IMR-90 (cell line): ENCODE results near the gene GUCD1. TPM values are rescaled to one million over a fixed set of nuclear protein-coding genes. Genes with fewer than 3 reads are reported as not detected.

Source experiments
- ATAC-seq: fragments of 200-7000 bp; cut with Tn5 transposase; 2 replicates; pipeline ENCODE4 v1.9.1; 2020; ENCODE audit warnings: low read depth, mild to moderate bottlenecking, moderate library complexity
- BruUV-seq: library from RNA; stranded (reverse); fragments of 400-500 nt; replicated peaks from 2 replicates; lab custom pipeline; 2021; lab: Mats Ljungman, UMichigan
- CTCF ChIA-PET: fragments of 300-600 bp; formaldehyde crosslinking; extraction: SDS; loops from one replicate; lab custom pipeline; 2021; ENCODE audit warnings: antibody characterized with exemption; lab: Yijun Ruan, JAX
- POLR2A ChIA-PET: fragments of 300-600 bp; sonication (Branson Sonifier 250); formaldehyde crosslinking; loops from one replicate; lab custom pipeline; 2022; ENCODE audit warnings: antibody characterized with exemption; ENCODE audit not compliant: unreplicated experiment; lab: Charles Lee
- DNase-seq: peaks from one replicate; pipeline ENCODE4 v3.0.0; 2013
- H2AFZ ChIP-seq: replicated peaks from 2 replicates; pipeline ENCODE3; 2013; ENCODE audit warnings: low read length, mild to moderate bottlenecking; ENCODE audit not compliant: poor library complexity
- H2AK5ac ChIP-seq: 2 replicates; pipeline ENCODE4 v1.6.1; 2013; ENCODE audit warnings: low read depth, low read length, inconsistent platforms
- H2AK9ac ChIP-seq: replicated peaks from 2 replicates; pipeline ENCODE3; 2013; ENCODE audit warnings: mild to moderate bottlenecking, low read depth, low read length, moderate library complexity; ENCODE audit not compliant: poor library complexity
- H2BK120ac ChIP-seq: 2 replicates; pipeline ENCODE4 v1.6.1; 2013; ENCODE audit warnings: low read depth, low read length, inconsistent platforms
- H2BK15ac ChIP-seq: 3 replicates; pipeline ENCODE4 v1.6.1; 2013; ENCODE audit warnings: low read depth, low read length, inconsistent platforms
- H2BK20ac ChIP-seq: 2 replicates; pipeline ENCODE4 v1.6.1; 2013; ENCODE audit warnings: low read depth, mild to moderate bottlenecking, inconsistent platforms, low read length, moderate library complexity
- H2BK5ac ChIP-seq: 2 replicates; pipeline ENCODE4 v1.6.1; 2013; ENCODE audit warnings: mild to moderate bottlenecking, low read depth, low read length, inconsistent platforms; ENCODE audit not compliant: poor library complexity, severe bottlenecking
- H3K14ac ChIP-seq: replicated peaks from 2 replicates; pipeline ENCODE4 v1.6.1; 2013; ENCODE audit warnings: low read depth, low read length, inconsistent platforms
- H3K18ac ChIP-seq: 2 replicates; pipeline ENCODE4 v1.6.1; 2013; ENCODE audit warnings: low read depth, low read length, control low read depth
- H3K23ac ChIP-seq: 2 replicates; pipeline ENCODE4 v1.6.1; 2013; ENCODE audit warnings: low read depth, low read length, inconsistent platforms
- H3K27ac ChIP-seq: 2 replicates; pipeline ENCODE4 v1.5.1; 2013; ENCODE audit warnings: mild to moderate bottlenecking, control low read depth, low read length; ENCODE audit not compliant: insufficient read depth
- H3K27me3 ChIP-seq: 2 replicates; pipeline ENCODE4 v1.6.1; 2013; ENCODE audit warnings: low read length; ENCODE audit not compliant: control insufficient read depth, insufficient read depth
- H3K36me3 ChIP-seq: 2 replicates; pipeline ENCODE4 v1.6.1; 2013; ENCODE audit warnings: low read length, mixed read lengths; ENCODE audit not compliant: control insufficient read depth, insufficient read depth
- H3K4ac ChIP-seq: 2 replicates; pipeline ENCODE4 v1.6.1; 2013; ENCODE audit warnings: low read depth, low read length, inconsistent platforms
- H3K4me1 ChIP-seq: 2 replicates; pipeline ENCODE4 v1.6.1; 2013; ENCODE audit warnings: low read length, mixed read lengths; ENCODE audit not compliant: control insufficient read depth, insufficient read depth
- H3K4me2 ChIP-seq: 2 replicates; pipeline ENCODE4 v1.6.1; 2013; ENCODE audit warnings: low read depth, mild to moderate bottlenecking, control low read depth, low read length, moderate library complexity
- H3K4me3 ChIP-seq: 2 replicates; pipeline ENCODE4 v1.5.1; 2013; ENCODE audit warnings: low read depth, mild to moderate bottlenecking, control low read depth, low read length, moderate library complexity; ENCODE audit not compliant: insufficient read depth
- H3K56ac ChIP-seq: 2 replicates; pipeline ENCODE4 v1.6.1; 2013; ENCODE audit warnings: low read length, inconsistent platforms; ENCODE audit not compliant: insufficient read depth; ENCODE audit errors: extremely low read depth
- H3K79me1 ChIP-seq, 2 experiments: 2 replicates each; pipeline ENCODE4 v1.6.1; 2013; ENCODE audit warnings: low read length in 2 of 2, inconsistent platforms in 1 of 2, low read depth in 1 of 2
- H3K9ac ChIP-seq: 2 replicates; pipeline ENCODE4 v1.6.1; 2013; ENCODE audit warnings: low read depth, low read length, control low read depth
- H3K9me1 ChIP-seq: 2 replicates; pipeline ENCODE4 v1.6.1; 2013; ENCODE audit warnings: low read length, inconsistent platforms; ENCODE audit not compliant: insufficient read depth
- H3K9me3 ChIP-seq: 2 replicates; pipeline ENCODE4 v1.6.1; 2013; ENCODE audit warnings: low read length; ENCODE audit not compliant: control insufficient read depth, insufficient read depth
- H4K20me1 ChIP-seq: 2 replicates; pipeline ENCODE4 v1.6.1; 2013; ENCODE audit warnings: low read length, inconsistent platforms; ENCODE audit not compliant: insufficient read depth
- H4K5ac ChIP-seq: 2 replicates; pipeline ENCODE4 v1.6.1; 2013; ENCODE audit warnings: mild to moderate bottlenecking, low read depth, low read length, control low read depth
- H4K8ac ChIP-seq, 2 experiments: 2 replicates each; pipeline ENCODE4 v1.6.1; 2013; ENCODE audit warnings: low read depth in 2 of 2, low read length in 2 of 2, control low read depth in 1 of 2, inconsistent platforms in 1 of 2
- H4K91ac ChIP-seq: 2 replicates; pipeline ENCODE4 v1.6.1; 2013; ENCODE audit warnings: low read depth, low read length, inconsistent platforms; ENCODE audit not compliant: insufficient read depth
- BHLHE40 ChIP-seq: fragments of 150-350 bp; IDR thresholded peaks from 2 replicates; pipeline ENCODE4 v1.6.1; 2016; ENCODE audit warnings: mild to moderate bottlenecking, low read depth, low read length
- CEBPB ChIP-seq: IDR thresholded peaks from 2 replicates; pipeline ENCODE4 v1.6.1; 2012; ENCODE audit warnings: low read depth, low read length, improper control_type of control experiment
- CHD1 ChIP-seq: IDR thresholded peaks from 2 replicates; pipeline ENCODE4 v1.6.1; 2012; ENCODE audit warnings: low read depth, low read length, improper control_type of control experiment
- CTCF ChIP-seq: conservative IDR thresholded peaks from 2 replicates; pipeline ENCODE4 v1.5.1; 2012; ENCODE audit warnings: mild to moderate bottlenecking, low read depth, low read length, improper control_type of control experiment
- ELK1 ChIP-seq: fragments of 150-350 bp; IDR thresholded peaks from 2 replicates; pipeline ENCODE4 v1.6.1; 2016; ENCODE audit warnings: low read depth, mild to moderate bottlenecking, low read length, moderate library complexity, borderline replicate concordance
- FOS ChIP-seq: fragments of 150-350 bp; IDR thresholded peaks from 2 replicates; pipeline ENCODE4 v1.6.1; 2016; ENCODE audit warnings: low read depth, low read length
- MAFK ChIP-seq: IDR thresholded peaks from 2 replicates; pipeline ENCODE4 v1.6.1; 2012; ENCODE audit warnings: low read depth, low read length, improper control_type of control experiment
- MAZ ChIP-seq: IDR thresholded peaks from 2 replicates; pipeline ENCODE4 v1.6.1; 2012; ENCODE audit warnings: low read depth, mild to moderate bottlenecking, low read length, improper control_type of control experiment, moderate library complexity, borderline replicate concordance
- MXI1 ChIP-seq: IDR thresholded peaks from 2 replicates; pipeline ENCODE4 v1.6.1; 2012; ENCODE audit warnings: low read depth, mild to moderate bottlenecking, low read length, moderate library complexity, borderline replicate concordance
- NFE2L2 ChIP-seq: fragments of 150-350 bp; IDR thresholded peaks from 2 replicates; pipeline ENCODE4 v1.6.1; 2016; ENCODE audit warnings: low read depth, mild to moderate bottlenecking, low read length
- POLR2A ChIP-seq: IDR thresholded peaks from 2 replicates; pipeline ENCODE4 v1.6.1; 2012; ENCODE audit warnings: mild to moderate bottlenecking, low read depth, low read length
- RAD21 ChIP-seq: IDR thresholded peaks from 2 replicates; pipeline ENCODE4 v1.6.1; 2012; ENCODE audit warnings: low read length, improper control_type of control experiment
- RCOR1 ChIP-seq: IDR thresholded peaks from 2 replicates; pipeline ENCODE4 v1.6.1; 2012; ENCODE audit warnings: mild to moderate bottlenecking, low read length, improper control_type of control experiment; ENCODE audit not compliant: insufficient replicate concordance
- RFX5 ChIP-seq: IDR thresholded peaks from 2 replicates; pipeline ENCODE4 v1.8.0; 2012; ENCODE audit warnings: low read depth, mild to moderate bottlenecking, low read length, moderate library complexity
- SMC3 ChIP-seq: fragments of 150-350 bp; IDR thresholded peaks from 2 replicates; pipeline ENCODE4 v1.6.1; 2016; ENCODE audit warnings: low read depth, mild to moderate bottlenecking, antibody characterized with exemption, low read length, moderate library complexity
- USF2 ChIP-seq: fragments of 150-350 bp; IDR thresholded peaks from 2 replicates; pipeline ENCODE4 v1.6.1; 2017; ENCODE audit warnings: mild to moderate bottlenecking, antibody characterized with exemption, low read length, low read depth
- WGBS, 2 experiments: methylation state at CpG; one replicate each; pipeline versions ENCODE4 v1.1.5 to v1.1.7; 2013; ENCODE audit warnings: missing lambda C conversion rate in 2 of 2; ENCODE audit not compliant: insufficient read length in 1 of 2; ENCODE audit errors: extremely low coverage in 2 of 2; 5-methylcytosine and 5-hydroxymethylcytosine counted together
- dilution Hi-C: fragments of 300-500 bp; cut with HindIII; formaldehyde crosslinking; loops from one replicate; pipeline ENCODE4 v1.14.3; 2018; ENCODE audit warnings: low sequenced_read_pairs; ENCODE audit not compliant: unreplicated experiment
- in situ Hi-C: fragments of 300-500 bp; cut with MboI; formaldehyde crosslinking; loops from 3 replicates; pipeline ENCODE4 v1.14.3; 2019; ENCODE audit warnings: low sequenced_read_pairs, inconsistent platforms, mixed read lengths
- intact Hi-C: fragments of 100-400 bp; cut with micrococcal nuclease; formaldehyde crosslinking; loops from 2 replicates; pipeline ENCODE4 v1.10.0; 2022
- polyA plus RNA-seq, 3 experiments: library from polyadenylated mRNA; depleted of rRNA; stranded (reverse); fragments of >200 nt; gene quantifications; 2 replicates each; pipeline ENCODE4 v1.2.3, GENCODE V29; 2012; ENCODE audit warnings: low replicate concordance in 1 of 3
- total RNA-seq: library from RNA; depleted of rRNA; stranded (reverse); fragments of >200 nt; gene quantifications from 2 replicates; pipeline ENCODE4 v1.2.3, GENCODE V29; 2012

GUCD1 gene
- total and polyA plus RNA-seq, 2 of the 4 experiments (the other 2 are of a cell fraction) = 97.6 to 143 TPM

- POLR2A ChIA-PET = interaction anchor here (0.8 kb wide), 1 partner anchor 12 kb away, joined by 4 read pairs; the partner anchor contains the start of gene GUCD1
- dilution Hi-C loops = no loop called here
Measured at GRCh38 chr22:24566899-24567511, 12.1 kb upstream of the GUCD1 start.

More at GRCh38 chr22:24566899-24567511, 12.1 kb upstream of the GUCD1 start:
- no peak overlapping the region for H4K91ac ChIP-seq
- 78% methylated on average over 7 of the region's 8 CpGs; no CpG with 5 or more reads in 1 of the 2 experiments for WGBS, 2 experiments
- no peak for TF ChIP-seq MAZ
- TF ChIP-seq USF2 = no peak
- no peak for TF ChIP-seq POLR2A
- no peak for TF ChIP-seq SMC3
- TF ChIP-seq MXI1 = no peak
- TF ChIP-seq BHLHE40 = no peak
- TF ChIP-seq RFX5 = no peak
- no peak for TF ChIP-seq FOS
- no peak for TF ChIP-seq CHD1
- TF ChIP-seq CTCF = no peak
- no peak for TF ChIP-seq MAFK
- no peak for TF ChIP-seq RAD21
- no peak for TF ChIP-seq CEBPB
- TF ChIP-seq ELK1 = no peak
- no peak for TF ChIP-seq RCOR1
- TF ChIP-seq NFE2L2 = no peak
- no peak overlapping the region for H2AK5ac ChIP-seq
- peaks cover 38 to 75% of the 10 kb centered on the region in 2 experiments for H3K79me1 ChIP-seq
- H4K8ac ChIP-seq = no peak overlapping the region
- CTCF ChIA-PET = no interaction called here
- no peak overlapping the region for H4K5ac ChIP-seq
- no peak overlapping the region for H2BK5ac ChIP-seq
- peaks cover 35% of the 10 kb centered on the region for H3K36me3 ChIP-seq
- H3K4me2 ChIP-seq = no peak overlapping the region
- H3K9me1 ChIP-seq = peaks cover 14% of the 10 kb centered on the region; the same call in 1 of the 2 replicates
- no peak overlapping the region for H2BK15ac ChIP-seq
- no peaks in the 10 kb centered on the region for H3K27me3 ChIP-seq
- no peak overlapping the region for H3K27ac ChIP-seq
- H2BK120ac ChIP-seq = no peak overlapping the region
- H2AK9ac ChIP-seq = no peak overlapping the region
- H3K56ac ChIP-seq = no peak overlapping the region
- ATAC-seq (peak; percentile 25; the same call in 1 of the 2 replicates), DNase-seq (no peak)
- H3K23ac ChIP-seq = no peak overlapping the region
- in situ Hi-C loops = no loop called here
- H3K4me1 ChIP-seq = no peaks in the 10 kb centered on the region; the same call in 1 of the 2 replicates
- no peak overlapping the region for H3K4me3 ChIP-seq
- no TSS peak for BruUV-seq
- no peak overlapping the region for H2BK20ac ChIP-seq
- no peak overlapping the region for H3K9ac ChIP-seq
- H3K4ac ChIP-seq = no peak overlapping the region
- H2AFZ ChIP-seq = no peak overlapping the region
- no peak overlapping the region for H3K14ac ChIP-seq
- no peak overlapping the region for H3K18ac ChIP-seq
- intact Hi-C loops = no loop called here
- peaks cover 58% of the 10 kb centered on the region for H4K20me1 ChIP-seq
- no peaks in the 10 kb centered on the region for H3K9me3 ChIP-seq
